GM12865 (cell line): ENCODE measurements around the gene SKA1.

Experiments
- DNase-seq: peaks from one replicate; pipeline ENCODE4 v3.0.0; 2010; ENCODE audit warnings: low read depth
- H3K4me3 ChIP-seq: 2 replicates; pipeline ENCODE4 v1.5.1; 2011; ENCODE audit warnings: mild to moderate bottlenecking, low read depth, low read length, control low read depth
- TF ChIP-seq, protein P1 (sequence below): IDR thresholded peaks from 2 replicates; pipeline ENCODE4 v1.5.1; 2011; ENCODE audit warnings: low read length, control low read depth, low read depth, inconsistent platforms; ENCODE audit not compliant: insufficient read depth; ENCODE audit errors: missing control alignments

SKA1 gene, protein sequence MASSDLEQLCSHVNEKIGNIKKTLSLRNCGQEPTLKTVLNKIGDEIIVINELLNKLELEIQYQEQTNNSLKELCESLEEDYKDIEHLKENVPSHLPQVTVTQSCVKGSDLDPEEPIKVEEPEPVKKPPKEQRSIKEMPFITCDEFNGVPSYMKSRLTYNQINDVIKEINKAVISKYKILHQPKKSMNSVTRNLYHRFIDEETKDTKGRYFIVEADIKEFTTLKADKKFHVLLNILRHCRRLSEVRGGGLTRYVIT

DNA sequence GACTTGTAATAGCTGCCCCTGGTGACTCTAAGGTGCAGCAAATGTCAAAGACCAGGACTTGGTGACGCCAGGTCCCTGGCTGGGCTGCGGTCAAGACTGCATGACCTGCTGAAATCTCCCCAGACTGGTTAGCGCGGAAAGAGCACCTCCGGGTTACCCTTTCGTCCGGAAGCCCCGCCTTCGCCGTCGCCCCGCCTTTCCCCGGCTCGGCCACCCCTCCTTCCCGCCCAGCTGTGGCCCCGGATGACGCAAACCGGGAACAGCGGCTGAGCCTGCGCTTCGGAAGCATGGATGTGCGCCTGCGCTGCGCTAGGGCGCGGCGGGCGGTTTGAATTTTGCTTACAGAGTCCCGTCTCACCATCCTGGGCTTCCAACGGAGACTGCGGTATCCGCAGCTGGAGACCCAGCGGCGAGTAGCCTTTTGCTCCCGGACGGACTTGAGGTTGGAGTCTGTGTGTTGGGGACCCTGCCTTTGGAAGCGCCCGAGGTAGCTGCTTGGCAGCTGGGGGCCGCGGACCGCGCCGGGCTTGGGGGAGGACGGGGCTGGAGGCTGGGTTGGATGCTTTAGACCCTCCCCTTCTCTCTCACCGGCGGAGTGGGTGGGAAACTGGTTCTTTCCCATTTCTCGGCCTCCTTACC is at the start of gene SKA1:
SKA1 (plus strand) TSS at position 294 of the 639 bp plus-strand sequence. CDS start 785 bp downstream, outside the sequence.
- TF ChIP-seq, protein P1, sequence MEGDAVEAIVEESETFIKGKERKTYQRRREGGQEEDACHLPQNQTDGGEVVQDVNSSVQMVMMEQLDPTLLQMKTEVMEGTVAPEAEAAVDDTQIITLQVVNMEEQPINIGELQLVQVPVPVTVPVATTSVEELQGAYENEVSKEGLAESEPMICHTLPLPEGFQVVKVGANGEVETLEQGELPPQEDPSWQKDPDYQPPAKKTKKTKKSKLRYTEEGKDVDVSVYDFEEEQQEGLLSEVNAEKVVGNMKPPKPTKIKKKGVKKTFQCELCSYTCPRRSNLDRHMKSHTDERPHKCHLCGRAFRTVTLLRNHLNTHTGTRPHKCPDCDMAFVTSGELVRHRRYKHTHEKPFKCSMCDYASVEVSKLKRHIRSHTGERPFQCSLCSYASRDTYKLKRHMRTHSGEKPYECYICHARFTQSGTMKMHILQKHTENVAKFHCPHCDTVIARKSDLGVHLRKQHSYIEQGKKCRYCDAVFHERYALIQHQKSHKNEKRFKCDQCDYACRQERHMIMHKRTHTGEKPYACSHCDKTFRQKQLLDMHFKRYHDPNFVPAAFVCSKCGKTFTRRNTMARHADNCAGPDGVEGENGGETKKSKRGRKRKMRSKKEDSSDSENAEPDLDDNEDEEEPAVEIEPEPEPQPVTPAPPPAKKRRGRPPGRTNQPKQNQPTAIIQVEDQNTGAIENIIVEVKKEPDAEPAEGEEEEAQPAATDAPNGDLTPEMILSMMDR, result no peak
- peak within 1 kb of the TSS; percentile 70 for H3K4me3 ChIP-seq
- peak; percentile 97 for DNase-seq

DNA sequence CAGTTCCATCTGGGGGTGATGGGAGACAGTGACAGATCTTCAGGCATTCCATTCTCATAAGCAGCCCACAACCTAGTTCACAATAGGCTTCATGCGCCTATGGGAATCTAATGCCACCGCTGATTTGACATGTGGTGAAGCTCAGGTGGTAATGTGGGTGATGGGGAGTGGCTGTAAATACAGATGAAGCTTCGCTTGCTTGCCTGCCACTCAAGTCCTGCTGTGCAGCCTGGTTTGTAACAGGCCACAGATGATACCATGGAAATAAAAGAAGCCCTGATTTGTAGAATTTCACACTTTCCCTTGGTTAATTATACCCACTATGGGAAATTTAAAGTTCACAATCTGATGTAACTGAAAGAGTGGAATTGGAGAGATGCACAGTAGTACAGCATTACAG is 46.9 kb upstream of the SKA1 start:
- TF ChIP-seq, protein P1, result no peak
- no peak for DNase-seq
- no peak overlapping the region for H3K4me3 ChIP-seq

DNA sequence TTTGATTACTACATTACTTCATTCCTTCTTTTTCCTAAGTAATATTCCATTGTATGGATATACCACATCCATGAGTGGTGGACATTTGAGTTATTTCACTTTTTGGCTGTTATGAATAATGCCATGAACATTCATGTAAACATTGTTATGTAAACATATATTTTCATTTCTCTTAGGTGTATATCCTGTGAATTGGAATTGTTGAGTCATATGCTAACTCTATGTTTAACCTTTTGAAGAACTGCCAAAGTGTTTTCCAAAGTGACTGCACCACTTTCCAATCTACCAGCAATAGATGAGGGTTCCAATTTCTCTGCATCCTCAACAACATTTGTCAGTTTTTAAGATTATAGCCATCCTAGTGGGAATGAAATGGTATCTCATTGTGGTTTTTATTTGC is 44.7 kb upstream of the SKA1 start:
- DNase-seq, result no peak
- H3K4me3 ChIP-seq, result no peak overlapping the region
- TF ChIP-seq, protein P1, result no peak

DNA sequence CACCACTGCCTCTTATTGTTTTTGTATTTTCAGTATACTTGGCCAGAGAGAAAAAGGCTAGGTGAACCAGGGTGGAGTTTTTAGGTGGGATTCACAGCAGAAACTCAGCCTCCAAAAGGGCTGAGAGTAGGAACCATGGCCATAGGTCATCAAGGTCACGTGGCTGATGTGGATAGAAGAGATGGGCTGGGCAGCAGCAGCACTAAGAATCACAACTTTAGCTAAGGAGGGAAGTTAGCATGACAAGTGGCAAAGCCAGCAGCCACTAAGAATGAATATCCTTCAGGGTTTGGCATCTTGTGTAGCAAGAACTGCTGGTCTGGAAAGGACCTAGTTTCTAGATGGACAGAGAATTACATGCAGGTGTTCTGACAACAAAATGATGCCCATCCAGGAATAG is 43.2 kb upstream of the SKA1 start:
- TF ChIP-seq, protein P1, result no peak
- DNase-seq, result no peak
- H3K4me3 ChIP-seq, result no peak overlapping the region

DNA sequence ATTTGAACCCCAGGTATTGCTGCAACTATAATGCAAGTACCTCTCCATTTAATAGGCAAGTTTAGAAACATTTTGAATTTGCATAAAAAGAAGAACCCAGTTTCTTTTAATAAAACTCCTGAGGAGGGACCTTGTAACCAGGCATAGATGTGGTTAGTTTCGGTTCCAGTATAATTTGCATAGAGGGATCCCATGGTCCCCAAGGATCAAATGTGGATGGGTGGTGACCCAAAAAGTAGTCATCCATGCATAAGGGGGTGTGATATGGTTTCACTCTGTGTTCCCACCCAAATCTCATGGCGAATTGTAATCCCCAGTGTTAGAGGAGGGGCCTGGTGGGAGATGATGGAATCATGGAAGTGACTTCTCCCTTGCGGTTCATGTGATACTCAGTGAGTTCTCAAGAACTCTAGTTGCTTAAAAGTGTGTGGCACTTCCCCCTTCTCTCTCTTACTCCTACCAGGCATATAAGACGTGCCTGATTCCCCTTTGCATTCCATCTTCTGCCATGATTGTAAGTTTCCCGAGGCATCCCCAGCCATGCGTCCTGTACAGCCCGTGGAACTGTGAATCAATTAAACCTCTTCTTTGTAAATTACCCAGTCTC is 40.2 kb upstream of the SKA1 start:
- DNase-seq, result peak; percentile 68
- H3K4me3 ChIP-seq, result no peak overlapping the region
- TF ChIP-seq, protein P1, result no peak

- no peak overlapping the region for H3K4me3 ChIP-seq
- TF ChIP-seq, protein P1, result no peak
- no peak for DNase-seq
Observed at GRCh38 chr18:50338122-50338521, 36.7 kb upstream of the SKA1 start.
